Measurements from ENCODE around the gene SCMH1. TPM values are rescaled to one million over a fixed set of nuclear protein-coding genes. Genes with fewer than 3 reads are reported as not detected.
A peak's percentile ranks its signal among the peaks of the same experiment; 100 is the strongest.
"Not testable (repeated sequence)": the region's sequence is repeated elsewhere in the genome, so short reads cannot be mapped to it uniquely, and the experiment has no call there.

Gene SCMH1
- total RNA-seq, 1 donor from 2014 or later, result 38.0 TPM

DNA sequence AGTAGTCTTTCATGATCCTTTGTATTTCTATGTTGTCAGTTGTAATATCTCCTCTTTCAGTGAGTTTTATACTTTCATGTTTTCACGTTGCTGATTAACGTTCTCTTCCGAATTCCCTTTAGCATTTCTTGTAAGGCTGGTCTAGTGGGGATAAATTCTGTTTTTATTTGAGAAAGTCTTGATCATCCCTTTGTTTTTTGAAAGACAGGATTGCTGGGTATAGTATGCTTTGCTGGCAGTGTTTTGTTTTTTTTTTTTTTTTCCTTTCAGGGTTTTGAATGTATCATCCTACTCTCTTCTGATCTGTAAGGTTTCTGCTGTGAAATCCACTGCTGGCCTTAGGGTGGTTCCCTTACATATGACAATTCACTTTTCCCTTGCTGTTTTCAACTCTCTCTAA lies 74.4 kb downstream of the SCMH1 start:
- no peak for ATAC-seq (ENCODE audit: poor library complexity)
- DNase-seq, result no peak
- intact Hi-C loops (cut with DNase I), result no loop called here

- intact Hi-C loops (cut with DNase I), result no loop called here
- DNase-seq (no peak), ATAC-seq (ENCODE audit: poor library complexity) (no peak)
These were observed 77.4 kb downstream of the SCMH1 start for GRCh38 chr1:41164727-41165126.

DNA sequence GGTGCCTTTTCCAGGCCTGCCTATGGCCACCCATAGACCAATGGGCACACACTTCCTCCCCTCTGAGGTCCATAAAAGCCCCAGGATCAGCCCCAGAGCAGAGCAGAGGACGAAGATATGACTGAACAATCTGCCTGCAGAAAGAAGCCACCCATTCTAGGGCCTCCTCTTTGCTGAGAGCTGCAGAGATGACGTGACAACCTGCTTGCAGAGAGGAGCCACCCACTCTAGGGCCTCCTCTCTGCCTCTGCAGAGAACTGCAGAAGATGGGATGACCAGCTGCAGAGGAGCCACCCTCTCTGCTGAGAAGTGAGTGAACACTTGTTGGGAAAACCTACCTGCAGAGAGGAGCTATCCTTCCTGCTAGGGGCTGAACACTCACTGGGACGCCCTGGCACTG lies 79.7 kb downstream of the SCMH1 start:
- intact Hi-C loops (cut with DNase I), result no loop called here
- DNase-seq (no peak), ATAC-seq (ENCODE audit: poor library complexity) (no peak)

GRCh38 chr1:41161846-41162245 lies 80.3 kb downstream of the SCMH1 start:
- DNase-seq, result no peak
- ATAC-seq (ENCODE audit: poor library complexity), result peak; percentile 10
- intact Hi-C loops (cut with DNase I), result no loop called here

GRCh38 chr1:41160498-41161110 lies 81.5 kb downstream of the SCMH1 start:
- ATAC-seq (ENCODE audit: poor library complexity) (no peak), DNase-seq (no peak)
- intact Hi-C loops (cut with DNase I), result no loop called here

DNA sequence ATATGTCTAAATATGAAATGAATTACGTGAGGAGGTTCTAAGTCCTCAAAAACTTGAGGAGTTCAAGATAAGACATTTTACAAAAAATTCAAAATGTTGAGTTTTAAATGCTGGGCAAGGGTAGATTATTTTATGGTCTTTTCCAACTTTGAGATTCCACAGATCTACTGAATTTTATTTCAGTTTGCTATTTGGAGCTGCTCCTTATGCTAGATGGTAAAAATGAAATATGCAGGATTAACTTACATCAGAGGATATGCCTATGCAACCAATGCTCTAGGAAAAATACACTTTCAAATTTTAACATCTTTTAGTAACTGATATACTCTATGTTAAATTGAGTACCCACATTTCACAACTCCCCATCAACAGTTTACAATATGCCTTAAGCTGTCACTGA lies 83.1 kb downstream of the SCMH1 start:
- no peak for ATAC-seq (ENCODE audit: poor library complexity)
- no peak for DNase-seq
- intact Hi-C loops (cut with DNase I), result no loop called here

DNA sequence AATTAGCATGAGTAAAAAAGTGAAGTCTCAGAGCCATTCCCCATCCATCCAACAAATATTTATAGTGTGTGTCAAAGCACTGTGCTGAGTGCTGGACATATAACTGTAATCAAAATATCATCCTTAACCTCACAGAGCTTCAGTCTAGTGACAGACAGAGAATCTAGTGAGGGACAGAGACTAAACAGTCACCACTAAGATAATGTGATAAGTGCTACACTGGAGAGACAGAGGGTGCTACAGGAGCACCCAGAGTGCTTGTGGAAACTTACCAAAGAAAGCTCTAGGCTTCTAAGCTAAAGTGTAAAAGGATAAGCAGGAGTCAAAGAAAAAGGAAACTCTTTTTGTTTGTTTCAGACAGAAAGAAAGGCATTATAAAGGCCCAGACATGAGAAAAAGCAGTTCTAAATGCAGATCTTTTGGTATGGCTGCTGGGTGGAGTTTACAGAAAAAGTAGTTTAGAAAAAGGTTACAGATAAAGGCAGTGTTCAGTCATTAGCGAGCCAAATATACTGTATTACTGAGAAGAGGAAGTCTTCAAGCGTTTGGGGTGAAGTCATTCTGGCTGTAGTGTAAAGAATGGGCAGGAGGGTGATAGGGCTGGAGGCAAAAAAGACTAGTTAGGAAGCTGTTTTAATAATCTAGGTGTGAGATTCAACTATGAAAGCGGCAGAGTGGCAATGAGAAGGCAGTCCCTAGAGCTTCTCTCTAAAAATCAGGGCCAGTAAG lies 83.8 kb downstream of the SCMH1 start:
- no peak for DNase-seq
- no peak for ATAC-seq (ENCODE audit: poor library complexity)
- intact Hi-C loops (cut with DNase I), result no loop called here

DNA sequence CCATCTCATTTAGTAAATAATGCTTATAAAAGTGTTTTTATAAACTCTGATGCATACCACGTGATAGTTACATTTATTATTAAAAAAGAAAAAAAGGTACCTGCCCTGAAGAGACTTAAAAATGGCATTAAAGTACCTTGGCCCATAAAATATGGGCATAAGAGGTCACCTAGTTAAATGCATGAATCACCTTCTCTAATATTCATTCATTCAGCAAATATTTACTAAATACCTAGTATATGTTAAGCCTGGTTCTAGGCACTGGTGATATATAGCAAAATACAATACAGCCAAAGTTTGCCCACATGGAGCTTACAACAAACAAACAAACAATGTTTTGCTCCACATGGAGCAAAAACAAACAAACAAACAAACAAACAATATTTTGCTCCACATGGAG lies 87.0 kb downstream of the SCMH1 start:
- intact Hi-C loops (cut with DNase I), result no loop called here
- ATAC-seq (ENCODE audit: poor library complexity) (no peak), DNase-seq (no peak)

DNA sequence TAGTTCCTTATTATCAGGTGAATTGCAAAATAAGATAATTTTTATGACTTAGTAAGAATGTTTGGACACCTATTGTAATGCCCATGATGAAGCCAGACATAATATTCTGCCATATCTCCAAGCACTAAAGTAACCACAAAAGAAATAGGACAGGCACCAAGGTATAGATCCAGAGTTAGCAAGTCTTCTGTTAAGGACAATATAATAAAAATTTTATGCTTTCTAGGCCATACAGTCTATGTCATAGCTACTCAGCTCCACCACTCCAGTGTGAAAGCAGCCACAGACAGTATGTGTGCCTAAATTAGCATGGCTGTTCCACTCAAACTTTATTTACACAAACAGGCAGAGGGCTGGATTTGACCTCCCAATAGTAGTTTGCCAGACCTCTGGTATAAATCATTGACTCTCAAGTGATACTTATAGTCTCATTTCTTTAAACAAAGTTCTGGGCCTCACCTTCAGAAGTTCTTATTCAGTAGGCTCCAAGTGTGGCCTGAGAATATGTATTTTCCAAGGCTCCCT lies 88.3 kb downstream of the SCMH1 start:
- intact Hi-C loops (cut with DNase I), result no loop called here
- ATAC-seq (ENCODE audit: poor library complexity), result no peak
- no peak for DNase-seq

GRCh38 chr1:41152622-41153044 lies 89.5 kb downstream of the SCMH1 start:
- intact Hi-C loops (cut with DNase I), result no loop called here
- DNase-seq, result no peak
- ATAC-seq (ENCODE audit: poor library complexity), result peak; percentile 76

DNA sequence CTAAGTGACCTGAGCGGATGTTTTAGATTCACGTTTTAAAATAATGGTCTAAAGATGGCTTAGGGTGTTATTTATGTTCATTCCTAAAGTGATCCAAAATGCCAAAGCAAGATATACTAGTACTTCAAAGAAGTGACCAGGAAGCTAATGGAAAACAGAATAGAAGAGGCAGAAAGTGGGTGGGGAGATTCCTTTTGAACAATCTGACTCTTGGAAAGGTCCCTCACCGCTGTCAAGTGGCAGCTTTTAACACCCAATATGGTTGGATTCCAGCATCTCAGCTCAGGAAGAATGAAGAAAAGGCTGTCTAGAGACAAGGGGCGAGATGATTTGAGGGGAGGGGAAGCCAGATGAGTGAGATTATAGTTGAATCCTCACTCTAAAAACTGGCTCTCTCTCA lies 90.3 kb downstream of the SCMH1 start:
- ATAC-seq (ENCODE audit: poor library complexity) (peak; percentile 18), DNase-seq (no peak)
- intact Hi-C loops (cut with DNase I), result no loop called here

DNA sequence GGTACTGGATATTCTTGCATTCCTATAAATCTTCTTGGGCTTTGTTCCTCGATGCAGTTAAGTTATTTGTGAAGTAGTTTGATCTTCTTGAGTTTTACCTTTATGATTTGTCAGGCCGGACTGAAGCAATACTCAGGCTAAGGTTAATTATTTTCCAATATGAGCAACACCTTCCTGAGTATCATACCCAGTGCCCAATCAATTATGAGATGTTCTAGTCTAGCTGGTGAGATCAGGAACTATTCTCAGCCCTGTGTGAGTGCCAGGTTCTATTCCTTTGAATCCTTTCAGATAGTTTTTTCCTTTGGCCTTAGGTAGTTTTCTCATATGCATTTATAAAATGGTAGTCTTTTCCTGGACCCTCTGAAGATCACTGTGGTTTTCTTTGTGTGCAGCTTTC lies 92.5 kb downstream of the SCMH1 start:
- ATAC-seq (ENCODE audit: poor library complexity) (no peak), DNase-seq (no peak)
- intact Hi-C loops (cut with DNase I), result no loop called here

DNA sequence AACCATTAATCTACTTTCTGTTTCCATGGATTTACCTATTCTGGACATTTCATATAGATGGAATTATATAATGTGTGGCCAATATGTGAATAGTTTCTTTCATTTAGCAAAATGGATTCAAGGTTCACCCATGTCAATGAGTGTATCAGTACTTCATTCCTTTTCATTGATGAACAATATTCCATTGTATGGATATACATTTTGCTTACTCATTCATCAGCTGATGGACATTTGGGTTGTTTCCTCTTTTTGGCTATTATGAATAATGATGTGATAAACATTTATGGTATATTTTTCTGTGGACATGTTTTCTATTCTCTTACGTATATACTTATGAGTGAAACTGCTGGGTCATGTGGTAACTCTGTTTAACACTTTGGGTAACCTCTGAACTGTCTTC lies 97.8 kb downstream of the SCMH1 start:
- DNase-seq, result no peak
- no peak for ATAC-seq (ENCODE audit: poor library complexity)
- intact Hi-C loops (cut with DNase I), result no loop called here

- intact Hi-C loops (cut with DNase I), result no loop called here
- no peak for DNase-seq
- ATAC-seq (ENCODE audit: poor library complexity), result no peak
These were observed 103.6 kb downstream of the SCMH1 start for GRCh38 chr1:41138549-41138948.

GRCh38 chr1:41135196-41135947 lies 106.7 kb downstream of the SCMH1 start:
- intact Hi-C loops (cut with DNase I), result no loop called here
- no peak for DNase-seq
- ATAC-seq (ENCODE audit: poor library complexity), result no peak

DNA sequence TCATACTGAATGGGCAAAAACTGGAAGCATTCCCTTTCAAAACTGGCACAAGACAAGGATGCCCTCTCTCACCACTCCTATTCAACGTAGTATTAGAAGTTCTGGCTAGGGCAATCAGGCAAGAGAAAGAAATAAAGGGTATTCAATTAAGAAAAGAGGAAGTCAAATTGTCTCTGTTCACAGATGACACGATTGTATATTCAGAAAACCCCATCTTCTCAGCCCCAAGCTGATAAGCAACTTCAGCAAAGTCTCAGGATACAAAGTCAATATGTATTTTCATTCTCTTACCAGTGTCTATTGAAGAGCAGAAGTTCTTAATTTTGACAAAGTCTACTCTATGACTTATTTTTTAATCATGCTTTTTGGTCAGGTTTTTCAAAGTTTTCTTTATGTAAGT lies 107.8 kb downstream of the SCMH1 start:
- ATAC-seq (ENCODE audit: poor library complexity); intact Hi-C loops (cut with DNase I); DNase-seq: not testable (repeated sequence)

GRCh38 chr1:41122851-41123518 lies 119.1 kb downstream of the SCMH1 start:
- intact Hi-C loops (cut with DNase I), result no loop called here
- DNase-seq, result no peak
- no peak for ATAC-seq (ENCODE audit: poor library complexity)

DNA sequence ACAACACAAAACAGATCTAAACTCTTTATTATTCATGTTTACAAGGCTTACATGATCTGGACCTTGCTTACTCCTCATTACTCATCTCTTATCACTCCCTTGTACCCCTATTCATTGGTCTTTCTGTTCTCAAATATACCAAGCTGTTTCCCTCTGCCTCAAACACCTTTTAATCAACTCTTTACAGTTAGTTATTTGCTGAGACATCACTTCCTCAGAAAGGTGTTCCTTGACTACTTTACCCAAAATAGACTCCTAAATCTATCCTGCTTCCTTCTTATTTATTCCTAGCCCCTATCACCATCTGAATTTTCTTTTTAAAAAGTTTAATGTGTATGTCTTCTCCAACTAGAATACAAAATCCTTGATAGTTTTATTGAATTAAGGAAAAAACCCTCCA lies 120.0 kb downstream of the SCMH1 start:
- intact Hi-C loops (cut with DNase I), result no loop called here
- DNase-seq, result no peak
- ATAC-seq (ENCODE audit: poor library complexity), result no peak

DNA sequence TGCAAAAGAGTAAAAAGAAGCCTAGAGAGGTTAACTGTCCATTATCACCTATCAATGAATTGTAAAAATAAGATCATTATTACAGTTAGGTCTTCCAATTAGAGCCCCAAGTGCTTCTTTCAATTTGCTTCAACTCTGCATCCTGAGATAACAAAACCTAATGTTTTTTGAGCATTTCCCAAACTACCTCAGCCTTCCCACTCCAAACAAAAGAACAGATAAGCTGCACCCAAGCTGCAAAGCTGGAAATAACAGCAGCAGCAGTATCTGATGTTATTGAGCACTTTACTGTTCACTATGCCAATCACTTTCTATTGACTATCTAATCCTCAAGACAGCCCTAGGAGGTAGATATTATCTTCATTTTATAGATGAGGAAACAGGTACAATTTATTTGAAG lies 123.5 kb downstream of the SCMH1 start:
- no peak for ATAC-seq (ENCODE audit: poor library complexity)
- DNase-seq, result no peak
- intact Hi-C loops (cut with DNase I), result no loop called here
